A549 (cell line): ENCODE results near the gene SMPD2.

Source experiments
- CTCF ChIP-seq: fragments of >200 bp; sonication (Bioruptor Twin); formaldehyde crosslinking; IDR thresholded peaks from 3 replicates; pipeline ENCODE4 v1.5.1; 2016
- POLR2A ChIP-seq: IDR thresholded peaks from 2 replicates; pipeline ENCODE4 v1.6.1; 2012; ENCODE audit warnings: mild to moderate bottlenecking, low read length
- USF2 ChIP-seq: fragments of 450-650 bp; IDR thresholded peaks from 2 replicates; pipeline ENCODE4 v1.6.1; 2014; ENCODE audit warnings: antibody characterized with exemption

- TF ChIP-seq POLR2A, result no peak
- TF ChIP-seq CTCF, result no peak
- no peak for TF ChIP-seq USF2
Observed at GRCh38 chr6:109443425-109443950, 3.0 kb downstream of the SMPD2 start.
